GM12801 (cell line): Measurements from ENCODE around the gene TBC1D22A.

ENCODE experiments used
- TF ChIP-seq, protein P1 (sequence below): IDR thresholded peaks from one replicate; pipeline ENCODE4 v1.5.1; 2011; ENCODE audit warnings: control low read depth; ENCODE audit not compliant: insufficient read length; ENCODE audit errors: extremely low read depth

Gene TBC1D22A

DNA sequence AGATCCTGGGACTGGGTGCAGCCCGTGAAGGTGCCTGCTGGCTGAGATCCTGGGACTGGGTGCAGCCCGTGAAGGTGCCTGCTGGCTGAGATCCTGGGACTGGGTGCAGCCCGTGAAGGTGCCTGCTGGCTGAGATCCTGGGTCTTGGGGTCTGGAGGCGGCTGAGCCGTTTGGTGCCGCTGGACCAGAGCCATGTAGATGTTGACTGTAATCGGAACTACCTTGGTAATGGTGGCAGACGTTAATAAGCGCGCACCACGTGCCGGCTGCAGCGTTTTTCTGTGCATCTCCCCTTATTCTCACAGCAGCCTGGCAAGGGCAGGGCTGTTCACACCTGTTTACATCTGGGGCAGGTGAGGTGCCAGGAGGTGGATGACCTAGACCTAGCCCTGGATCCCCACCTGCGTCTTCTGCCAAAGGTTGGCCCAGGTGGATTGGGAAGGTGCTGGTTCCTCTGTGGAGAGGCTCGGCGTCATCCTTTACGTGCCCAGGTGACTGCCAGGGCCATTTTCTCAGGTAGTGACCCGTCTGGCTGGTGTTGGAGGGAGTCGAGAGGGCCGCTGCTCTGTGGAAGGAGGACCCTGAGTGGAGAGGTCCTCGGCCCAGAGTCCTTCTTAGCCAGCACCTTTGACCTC is 382.5 kb downstream of the TBC1D22A start:
- TF ChIP-seq, protein P1, sequence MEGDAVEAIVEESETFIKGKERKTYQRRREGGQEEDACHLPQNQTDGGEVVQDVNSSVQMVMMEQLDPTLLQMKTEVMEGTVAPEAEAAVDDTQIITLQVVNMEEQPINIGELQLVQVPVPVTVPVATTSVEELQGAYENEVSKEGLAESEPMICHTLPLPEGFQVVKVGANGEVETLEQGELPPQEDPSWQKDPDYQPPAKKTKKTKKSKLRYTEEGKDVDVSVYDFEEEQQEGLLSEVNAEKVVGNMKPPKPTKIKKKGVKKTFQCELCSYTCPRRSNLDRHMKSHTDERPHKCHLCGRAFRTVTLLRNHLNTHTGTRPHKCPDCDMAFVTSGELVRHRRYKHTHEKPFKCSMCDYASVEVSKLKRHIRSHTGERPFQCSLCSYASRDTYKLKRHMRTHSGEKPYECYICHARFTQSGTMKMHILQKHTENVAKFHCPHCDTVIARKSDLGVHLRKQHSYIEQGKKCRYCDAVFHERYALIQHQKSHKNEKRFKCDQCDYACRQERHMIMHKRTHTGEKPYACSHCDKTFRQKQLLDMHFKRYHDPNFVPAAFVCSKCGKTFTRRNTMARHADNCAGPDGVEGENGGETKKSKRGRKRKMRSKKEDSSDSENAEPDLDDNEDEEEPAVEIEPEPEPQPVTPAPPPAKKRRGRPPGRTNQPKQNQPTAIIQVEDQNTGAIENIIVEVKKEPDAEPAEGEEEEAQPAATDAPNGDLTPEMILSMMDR, result no peak

GRCh38 chr22:47145883-47146282 is 383.4 kb downstream of the TBC1D22A start:
- TF ChIP-seq, protein P1, result no peak

- TF ChIP-seq, protein P1, result no peak
Measured at GRCh38 chr22:47146391-47146790, 383.9 kb downstream of the TBC1D22A start.

GRCh38 chr22:47146941-47147340 is 384.5 kb downstream of the TBC1D22A start:
- TF ChIP-seq, protein P1, result no peak

DNA sequence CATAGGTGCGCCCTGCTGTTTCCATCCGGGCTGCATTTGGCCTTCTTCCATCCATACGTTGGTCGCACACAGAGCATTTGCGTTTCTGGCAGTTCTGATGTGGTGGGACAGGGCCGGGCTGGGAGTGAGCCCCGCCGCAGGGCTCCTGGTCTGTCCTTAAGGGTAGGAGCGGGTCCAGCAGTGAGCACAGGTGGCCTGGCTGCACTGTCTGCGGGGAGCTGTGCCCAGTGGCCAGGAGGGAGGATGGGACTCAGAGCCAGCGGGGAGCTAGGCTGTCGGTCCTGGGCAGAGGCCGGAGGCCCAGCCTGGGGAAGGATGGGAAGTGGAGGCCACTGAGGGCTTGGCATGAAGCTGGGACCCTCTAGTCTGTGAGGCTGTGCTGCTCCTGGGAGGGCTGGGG is 385.1 kb downstream of the TBC1D22A start:
- TF ChIP-seq, protein P1, result no peak

DNA sequence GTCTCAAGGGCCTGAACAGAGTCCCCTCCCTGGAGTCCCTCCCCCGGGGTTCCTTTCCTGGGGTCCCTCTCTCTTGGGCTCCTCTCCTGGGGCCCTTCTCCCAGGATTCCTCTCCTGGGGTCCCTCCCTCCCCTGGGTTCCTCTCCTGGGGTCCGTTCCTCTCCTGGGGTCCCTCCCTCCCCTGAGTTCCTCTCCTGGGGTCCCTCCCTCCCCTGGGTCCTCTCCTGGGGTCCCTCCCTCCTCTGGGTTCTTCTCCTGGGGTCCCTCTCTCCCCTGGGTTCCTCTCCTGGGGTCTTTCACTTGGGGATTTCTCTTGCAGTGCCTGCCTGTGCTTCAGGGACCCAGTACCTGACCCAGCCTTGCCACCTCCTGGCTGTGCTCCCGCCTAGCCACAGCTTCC is 386.1 kb downstream of the TBC1D22A start:
- TF ChIP-seq, protein P1, result no peak

DNA sequence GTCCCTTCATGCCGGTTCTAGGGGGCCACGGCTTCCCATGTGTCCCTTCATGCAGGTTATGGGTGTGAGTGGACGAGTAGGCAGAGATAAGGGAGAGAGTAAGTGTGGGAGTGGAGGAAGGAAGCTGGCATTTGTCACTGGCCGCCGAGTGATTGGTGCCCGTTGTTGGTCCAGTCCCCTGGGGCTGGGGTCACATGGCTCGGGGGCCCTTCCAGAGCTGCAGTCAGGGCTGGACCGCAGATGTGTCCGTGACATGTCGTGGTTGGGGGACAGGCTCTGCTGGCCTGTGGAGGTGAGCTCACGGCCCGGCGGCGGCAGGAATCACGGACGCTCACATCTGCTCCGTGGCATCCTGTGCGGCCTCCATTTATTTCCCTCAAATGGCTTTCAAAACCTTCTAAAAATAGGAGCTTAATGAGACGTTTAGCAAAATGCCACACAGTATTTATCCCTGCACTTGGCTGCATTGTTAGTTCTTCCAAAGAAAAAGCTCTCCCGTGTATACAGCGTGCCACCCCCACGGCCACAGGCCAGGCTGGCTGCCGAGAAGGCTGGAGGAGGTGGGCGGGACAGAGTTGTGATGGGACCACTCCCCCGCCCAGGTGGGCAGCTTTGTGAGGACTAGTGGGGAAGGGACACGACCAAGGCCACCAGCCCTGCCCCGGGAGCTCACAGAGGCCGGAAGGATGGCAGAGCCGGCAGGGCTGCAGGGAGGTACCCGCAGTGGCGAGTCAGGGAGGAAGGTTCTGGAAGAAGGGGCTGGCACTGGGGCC is 386.7 kb downstream of the TBC1D22A start:
- TF ChIP-seq, protein P1, result no peak
